Measurements from ENCODE around the gene CCDC50.

- TF ChIP-seq ARNT (IDR thresholded peaks at IDR 0.05): no peak
- no peak for TF ChIP-seq FOXA1 (IDR thresholded peaks at IDR 0.05)
These were observed 26.7 kb upstream of the CCDC50 start for GRCh38 chr3:191302451-191302850.

All from HEK293T (cell line).